ENCODE measurements around the gene ASB5. TPM values are rescaled to one million over a fixed set of nuclear protein-coding genes. Genes with fewer than 3 reads are reported as not detected.

ASB5 gene
- total RNA-seq, 1 experiment from 2014 or later, result not detected

- no peaks in the 10 kb centered on the region for H3K27me3 ChIP-seq (ENCODE audit: insufficient read depth, low read length)
- peak within 1 kb of the TSS; percentile 95 for H2AFZ ChIP-seq (ENCODE audit: low read depth, low read length, poor library complexity, severe bottlenecking)
- H3K4me3 ChIP-seq (replicated peaks in 1 of 2; ENCODE audit: low read depth in 1 of 2, low read length in 2 of 2), result peak within 1 kb of the TSS; percentile 60 to 70
- ATAC-seq, result peak; percentile 96
- ChIA-PET CTCF (interaction anchor here (1.2 kb wide), 1 partner anchor 17 kb away, joined by 3 read pairs; no protein-coding TSS in a partner anchor), RAD21 (ENCODE audit: low non-redundant PET in 1 of 2, low total read pairs in 2 of 2, uncharacterized antibody in 2 of 2, unreplicated experiment in 2 of 2) (no interaction called here), POLR2A (no interaction called here)
- H3K9me2 ChIP-seq (ENCODE audit: insufficient read depth), result peaks cover 3% of the 10 kb centered on the region; the same call in 1 of the 2 replicates
- no peak within 1 kb of the TSS for H3K27ac ChIP-seq (ENCODE audit: low read depth, low read length)
- H3K9me3 ChIP-seq (ENCODE audit: control insufficient read depth in 1 of 2, insufficient read depth in 1 of 2, low read depth in 1 of 2, low read length in 2 of 2), result no peaks in the 10 kb centered on the region
- peak; percentile 73 for DNase-seq (ENCODE audit: low read depth, low spot score)
- no TSS peak for BruUV-seq (replicated peaks)
- H3K4me2 ChIP-seq (ENCODE audit: low read length), result peak within 1 kb of the TSS; percentile 97
- no peaks in the 10 kb centered on the region for H4K20me1 ChIP-seq (ENCODE audit: insufficient read depth)
- no peaks in the 10 kb centered on the region for H3K36me3 ChIP-seq (ENCODE audit: control insufficient read depth in 1 of 2, insufficient read depth in 2 of 2, low read length in 2 of 2)
- peak within 1 kb of the TSS; percentile 65 for H3K9ac ChIP-seq (ENCODE audit: low read length)
- H3K4me1 ChIP-seq (ENCODE audit: control insufficient read depth in 1 of 2, insufficient read depth in 2 of 2, low read length in 2 of 2), result peaks cover 2 to 36% of the 10 kb centered on the region in 2 experiments; a peak in 3 of 4 replicates
- intact Hi-C loops (cut with micrococcal nuclease), result no loop called here
- H3K79me2 ChIP-seq (ENCODE audit: insufficient read depth, low read length), result no peaks in the 10 kb centered on the region
- TF ChIP-seq SP1 (IDR thresholded peaks at IDR 0.05; ENCODE audit: low read depth) (no peak; the same call in 1 of the 2 replicates), ATF3 (IDR thresholded peaks at IDR 0.05) (no peak), JUND (IDR thresholded peaks at IDR 0.05) (no peak), ZNF274 (IDR thresholded peaks at IDR 0.05; ENCODE audit: low read depth, low read length) (no peak), POLR2AphosphoS5 (IDR thresholded peaks at IDR 0.05; ENCODE audit: low read depth, low read length) (peak; percentile 95), CEBPB (IDR thresholded peaks at IDR 0.05; ENCODE audit: low read depth) (no peak), EZH2 (IDR thresholded peaks at IDR 0.05) (no peak), ELF1 (IDR thresholded peaks at IDR 0.05; ENCODE audit: borderline replicate concordance, low read depth) (peak; percentile 85), EGR1 (IDR thresholded peaks at IDR 0.05; ENCODE audit: low read depth) (no peak), MAX (IDR thresholded peaks at IDR 0.05) (no peak), REST (IDR thresholded peaks at IDR 0.05; ENCODE audit: low read depth) (no peak), ZFX (IDR thresholded peaks at IDR 0.05) (peak; percentile 31), ZBTB33 (IDR thresholded peaks at IDR 0.05; ENCODE audit: extremely low read depth, insufficient replicate concordance, low read length) (no peak), SRF (IDR thresholded peaks at IDR 0.05; ENCODE audit: low read depth) (no peak), CBX3 (IDR thresholded peaks at IDR 0.05; ENCODE audit: low read depth) (no peak), YY1 (IDR thresholded peaks at IDR 0.05; ENCODE audit: extremely low read depth, insufficient replicate concordance, low read depth, low read length) (peak; percentile 98), RAD21 (IDR thresholded peaks at IDR 0.05; ENCODE audit: low read depth) (no peak), EZH2phosphoT487 (IDR thresholded peaks at IDR 0.05; ENCODE audit: borderline replicate concordance) (no peak), TCF7L2 (IDR thresholded peaks at IDR 0.05; ENCODE audit: borderline replicate concordance, extremely low read depth, insufficient read depth, insufficient read length) (no peak), SIN3A (IDR thresholded peaks at IDR 0.05; ENCODE audit: low read depth) (peak; percentile 89), POLR2A (IDR thresholded peaks at IDR 0.05; ENCODE audit: borderline replicate concordance, extremely low read depth, insufficient read depth, insufficient read length) (peak; percentile 41)
Observed at GRCh38 chr4:176195184-176195978, 73.6 kb downstream of the ASB5 start, which contains the start of gene SPATA4. TSS of gene SPATA4 (minus strand) at chr4:176195585. CDS start at chr4:176195562, 23 bp downstream.
